Esophagus squamous epithelium (tissue), 5 donors: ENCODE results near the gene THBS2. TPM values are rescaled to one million over a fixed set of nuclear protein-coding genes. Genes with fewer than 3 reads are reported as not detected.
"Not testable (repeated sequence)": the region's sequence is repeated elsewhere in the genome, so short reads cannot be mapped to it uniquely, and the experiment has no call there.

ENCODE experiments used
- DNase-seq: peaks from one replicate; lab custom pipeline; 2025; lab: John Stamatoyannopoulos, UW
- H3K27ac ChIP-seq, 4 donors: fragments of 200-600 bp; sonication (generic); one replicate each; pipeline ENCODE4 v1.5.1; 2016 to 2019; ENCODE audit warnings: mild to moderate bottlenecking in 1 of 4
- H3K27me3 ChIP-seq, 4 donors: fragments of 200-600 bp; sonication (generic); 1 replicate in 3 of 4; 2 replicates in 1 of 4; pipeline versions ENCODE4 v1.5.1 to v1.6.0; 2017 to 2021; ENCODE audit warnings: antibody characterized with exemption in 1 of 4
- H3K36me3 ChIP-seq, 3 donors: fragments of 200-600 bp; sonication (generic); one replicate each; pipeline ENCODE4 v1.5.1; 2016 to 2019
- H3K4me1 ChIP-seq, 3 donors: fragments of 200-600 bp; sonication (generic); one replicate each; pipeline ENCODE4 v1.5.1; 2017 to 2019
- H3K4me3 ChIP-seq, 4 donors: fragments of 200-600 bp; sonication (generic); 1 replicate in 3 of 4; 2 replicates in 1 of 4; pipeline ENCODE4 v1.5.1; 2016 to 2019; ENCODE audit warnings: mild to moderate bottlenecking in 2 of 4, moderate library complexity in 1 of 4
- H3K9me3 ChIP-seq, 3 donors: fragments of 200-600 bp; sonication (generic); one replicate each; pipeline ENCODE4 v1.5.1; 2016 to 2019
- POLR2A ChIP-seq, 4 donors: fragments of 450-650 bp; IDR thresholded peaks; one replicate each; pipeline ENCODE4 v1.6.1; 2017; ENCODE audit warnings: antibody characterized with exemption in 4 of 4, mild to moderate bottlenecking in 4 of 4, moderate library complexity in 3 of 4
- WGBS, 2 donors: methylation state at CpG; one replicate each; pipeline ENCODE4 v1.1.5; 2018; 5-methylcytosine and 5-hydroxymethylcytosine counted together
- intact Hi-C: fragments of 100-400 bp; cut with DNase I; formaldehyde crosslinking; loops from one replicate; pipeline ENCODE4 v1.15.0; 2022
- total RNA-seq, 4 donors: library from RNA; depleted of rRNA; stranded (reverse); fragments of >200 nt; gene quantifications; one replicate each; pipeline ENCODE4 v1.1.0, GENCODE V29; 2016
- TF ChIP-seq, protein P1 (sequence below), 6 experiments: fragments of 450-650 bp in 4 of 6; fragments of 200-600 bp in 2 of 6; sonication (generic) in 2 of 6; IDR thresholded peaks; one replicate each; pipeline ENCODE4 v1.5.1; 2016 to 2019; ENCODE audit warnings: antibody characterized with exemption in 6 of 6, mild to moderate bottlenecking in 4 of 6, moderate library complexity in 4 of 6
- donor health status: DM: yes; HTN: yes; CAD: no.

Gene THBS2
- total RNA-seq, 4 donors from 2014 or later, result 4.3 to 35.7 (median 25.5) TPM

DNA sequence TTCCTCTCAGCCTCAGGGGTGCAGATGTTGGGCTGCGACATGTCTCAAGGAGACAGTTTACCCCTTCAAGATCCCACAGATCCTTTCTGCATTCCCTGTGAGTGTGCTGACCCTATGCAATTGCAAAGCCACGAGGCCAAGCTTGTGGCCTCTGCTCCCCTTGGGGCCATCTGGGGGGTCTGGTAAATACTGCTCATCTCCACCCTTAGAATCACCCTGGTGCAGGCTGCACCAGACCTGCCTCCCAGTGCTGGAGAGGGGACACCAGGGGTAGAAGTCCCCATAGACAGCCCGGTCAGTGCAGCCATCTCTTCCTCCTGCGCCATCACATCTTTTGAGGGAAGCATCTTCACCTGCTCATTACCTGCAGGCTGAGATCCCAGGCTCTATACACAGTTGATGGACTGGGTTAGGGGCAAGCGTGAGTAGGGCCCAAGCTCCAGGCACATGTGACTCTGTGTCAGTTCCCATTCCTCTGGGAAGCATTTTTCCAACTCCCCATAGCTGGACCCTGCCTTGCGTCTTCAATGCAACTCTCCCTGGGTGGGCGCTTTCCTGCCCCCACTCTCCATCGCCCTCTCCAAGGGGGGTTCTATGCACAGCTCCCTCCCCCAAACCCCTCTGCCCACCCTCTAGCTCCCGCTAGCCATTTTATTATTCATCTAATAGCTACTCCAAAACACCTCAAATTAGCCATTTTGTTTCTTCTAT lies 53.9 kb downstream of the THBS2 start:
- H3K9me3 ChIP-seq, result no peaks in the 10 kb centered on the region
- no peaks in the 10 kb centered on the region for H3K36me3 ChIP-seq
- intact Hi-C loops, result no loop called here
- TF ChIP-seq, protein P1, sequence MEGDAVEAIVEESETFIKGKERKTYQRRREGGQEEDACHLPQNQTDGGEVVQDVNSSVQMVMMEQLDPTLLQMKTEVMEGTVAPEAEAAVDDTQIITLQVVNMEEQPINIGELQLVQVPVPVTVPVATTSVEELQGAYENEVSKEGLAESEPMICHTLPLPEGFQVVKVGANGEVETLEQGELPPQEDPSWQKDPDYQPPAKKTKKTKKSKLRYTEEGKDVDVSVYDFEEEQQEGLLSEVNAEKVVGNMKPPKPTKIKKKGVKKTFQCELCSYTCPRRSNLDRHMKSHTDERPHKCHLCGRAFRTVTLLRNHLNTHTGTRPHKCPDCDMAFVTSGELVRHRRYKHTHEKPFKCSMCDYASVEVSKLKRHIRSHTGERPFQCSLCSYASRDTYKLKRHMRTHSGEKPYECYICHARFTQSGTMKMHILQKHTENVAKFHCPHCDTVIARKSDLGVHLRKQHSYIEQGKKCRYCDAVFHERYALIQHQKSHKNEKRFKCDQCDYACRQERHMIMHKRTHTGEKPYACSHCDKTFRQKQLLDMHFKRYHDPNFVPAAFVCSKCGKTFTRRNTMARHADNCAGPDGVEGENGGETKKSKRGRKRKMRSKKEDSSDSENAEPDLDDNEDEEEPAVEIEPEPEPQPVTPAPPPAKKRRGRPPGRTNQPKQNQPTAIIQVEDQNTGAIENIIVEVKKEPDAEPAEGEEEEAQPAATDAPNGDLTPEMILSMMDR (IDR thresholded peaks at IDR 0.05), result no peak
- TF ChIP-seq POLR2A (IDR thresholded peaks at IDR 0.05), result no peak
- 86 to 93% methylated on average over 7 to 8 of the region's 9 CpGs for WGBS, 2 donors
- no peak for DNase-seq
- no peaks in the 10 kb centered on the region for H3K27me3 ChIP-seq
- H3K4me3 ChIP-seq, result no peak overlapping the region
- no peaks in the 10 kb centered on the region for H3K4me1 ChIP-seq
- H3K27ac ChIP-seq, result no peak overlapping the region

DNA sequence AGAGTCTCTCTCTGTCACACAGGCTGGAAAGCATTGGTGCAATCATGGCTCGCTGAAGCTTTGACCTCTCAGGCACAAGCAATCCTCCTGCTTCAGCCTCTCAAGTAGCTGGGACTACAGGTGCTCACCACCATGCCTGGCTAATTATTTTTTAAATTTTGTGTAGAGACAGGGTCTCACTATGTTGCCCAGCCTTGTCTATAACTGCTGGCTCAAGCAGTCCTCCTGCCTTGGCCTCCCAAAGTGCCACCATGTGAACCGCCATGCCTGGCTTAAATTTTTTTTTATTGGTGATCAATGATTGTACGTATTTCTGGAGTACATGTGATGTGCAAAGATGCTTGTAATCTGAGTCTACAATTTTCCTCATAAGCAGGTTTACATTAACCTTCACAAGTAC lies 54.8 kb downstream of the THBS2 start:
- WGBS, 2 donors, result 84 to 100% methylated on average over 3 of the region's 3 CpGs
- Histone ChIP-seq H3K4me3 (no peak overlapping the region), H3K27ac (no peak overlapping the region), H3K27me3 (no peaks in the 10 kb centered on the region), H3K9me3 (no peaks in the 10 kb centered on the region), H3K4me1 (no peaks in the 10 kb centered on the region), H3K36me3 (no peaks in the 10 kb centered on the region)
- TF ChIP-seq, protein P1 (IDR thresholded peaks at IDR 0.05), result no peak
- no peak for TF ChIP-seq POLR2A (IDR thresholded peaks at IDR 0.05)
- DNase-seq, result no peak
- intact Hi-C loops, result no loop called here

DNA sequence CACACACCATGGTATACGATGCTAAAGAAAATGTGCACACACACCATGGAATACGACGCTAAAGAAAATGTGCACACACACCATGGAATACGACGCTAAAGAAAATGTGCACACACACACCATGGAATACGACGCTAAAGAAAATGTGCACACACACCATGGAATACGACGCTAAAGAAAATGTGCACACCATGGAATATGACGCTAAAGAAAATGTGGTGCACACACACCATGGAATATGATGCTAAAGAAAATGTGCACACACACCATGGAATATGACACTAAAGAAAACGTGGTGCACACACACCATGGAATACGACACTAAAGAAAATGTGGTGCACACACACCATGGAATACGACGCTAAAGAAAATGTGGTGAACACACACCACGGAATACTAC lies 55.7 kb downstream of the THBS2 start:
- H3K27me3 ChIP-seq, H3K4me3 ChIP-seq, H3K36me3 ChIP-seq, H3K27ac ChIP-seq, H3K4me1 ChIP-seq, intact Hi-C loops, H3K9me3 ChIP-seq, DNase-seq: not testable (repeated sequence)
- WGBS, 2 donors, result 90 to 92% methylated on average over 15 of the region's 15 CpGs

DNA sequence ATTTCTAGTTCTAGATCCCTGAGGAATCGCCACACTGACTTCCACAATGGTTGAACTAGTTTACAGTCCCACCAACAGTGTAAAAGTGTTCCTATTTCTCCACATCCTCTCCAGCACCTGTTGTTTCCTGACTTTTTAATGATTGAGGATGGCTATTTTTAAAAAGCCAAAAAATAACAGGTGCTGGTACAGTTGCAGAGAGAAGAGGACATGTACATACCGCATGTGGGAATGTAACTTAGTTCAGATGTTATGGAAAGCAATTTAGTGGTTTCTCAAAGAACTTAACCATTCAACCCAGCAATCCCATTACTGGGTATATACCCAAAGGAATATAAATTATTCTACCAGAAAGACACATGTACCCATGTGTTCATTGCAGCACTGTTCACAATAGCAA lies 57.4 kb downstream of the THBS2 start:
- H3K27ac ChIP-seq, intact Hi-C loops, DNase-seq, H3K4me3 ChIP-seq, H3K9me3 ChIP-seq, H3K4me1 ChIP-seq, H3K27me3 ChIP-seq, H3K36me3 ChIP-seq: not testable (repeated sequence)
- WGBS, 2 donors, result 67 to 94% methylated on average over 1 to 2 of the region's 2 CpGs

DNA sequence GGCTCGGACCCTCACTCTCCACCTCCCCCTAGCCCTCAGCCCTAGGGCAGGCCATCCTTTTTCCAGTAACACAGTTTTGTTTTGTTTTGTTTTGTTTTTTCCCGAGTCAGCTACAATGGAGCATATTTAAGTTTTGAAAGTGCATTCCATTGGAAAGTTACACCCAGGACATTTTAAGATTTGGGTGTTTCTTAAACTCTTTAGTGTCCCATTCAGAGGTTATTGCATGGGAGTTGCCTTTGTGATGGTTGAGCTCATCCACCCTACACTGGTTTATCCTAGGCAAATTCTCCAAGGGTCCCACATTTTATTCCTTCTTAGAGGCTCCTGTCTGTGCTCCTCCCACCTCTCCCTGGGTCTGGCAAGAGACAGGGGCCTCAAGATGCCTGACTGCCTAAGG lies 58.9 kb downstream of the THBS2 start:
- no peak for DNase-seq
- H3K27me3 ChIP-seq, result no peaks in the 10 kb centered on the region
- no peaks in the 10 kb centered on the region for H3K9me3 ChIP-seq
- 58 to 71% methylated on average over 2 of the region's 2 CpGs for WGBS, 2 donors
- no peak for TF ChIP-seq POLR2A (IDR thresholded peaks at IDR 0.05)
- TF ChIP-seq, protein P1 (IDR thresholded peaks at IDR 0.05), result no peak
- intact Hi-C loops, result no loop called here
- no peaks in the 10 kb centered on the region for H3K36me3 ChIP-seq
- no peak overlapping the region for H3K4me3 ChIP-seq
- H3K4me1 ChIP-seq, result peaks cover 0 to 12% (median 5%) of the 10 kb centered on the region in 3 donors
- H3K27ac ChIP-seq, result no peak overlapping the region

DNA sequence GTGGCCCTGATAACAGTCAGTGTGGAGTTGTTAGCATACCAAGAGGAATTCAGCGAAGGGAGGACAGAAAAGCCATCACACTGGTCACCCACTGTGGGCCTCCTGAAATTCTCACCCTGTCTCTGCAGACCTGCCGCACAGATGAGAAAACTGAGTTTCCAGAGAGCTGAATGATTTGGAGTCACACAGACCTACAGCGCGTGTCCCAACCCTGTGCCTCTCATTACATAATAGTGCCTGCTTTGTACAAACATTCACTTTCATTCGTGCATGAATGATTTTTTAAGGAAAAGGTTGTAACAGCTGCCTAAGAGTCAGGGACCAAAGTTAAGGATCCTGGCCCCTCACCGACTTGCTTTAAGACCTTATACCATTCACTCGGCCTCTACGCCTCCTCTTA lies 62.7 kb downstream of the THBS2 start:
- H3K4me3 ChIP-seq, result no peak overlapping the region
- H3K27ac ChIP-seq, result peak overlapping the region in 1 of 4 donors; percentile 81
- H3K27me3 ChIP-seq, result no peaks in the 10 kb centered on the region
- peaks cover 0 to 12% (median 5%) of the 10 kb centered on the region in 3 donors for H3K4me1 ChIP-seq
- H3K9me3 ChIP-seq, result no peaks in the 10 kb centered on the region
- DNase-seq, result no peak
- no peak for TF ChIP-seq POLR2A (IDR thresholded peaks at IDR 0.05)
- TF ChIP-seq, protein P1 (IDR thresholded peaks at IDR 0.05), result no peak
- intact Hi-C loops, result no loop called here
- no peaks in the 10 kb centered on the region for H3K36me3 ChIP-seq
- WGBS, 2 donors, result 73 to 74% methylated on average over 8 of the region's 8 CpGs
